Body of pancreas (tissue), 4 donors: ENCODE data around the gene SLC38A8. TPM values are rescaled to one million over a fixed set of nuclear protein-coding genes. Genes with fewer than 3 reads are reported as not detected.

Source experiments
- ATAC-seq: fragments of 150-250 bp; one replicate; pipeline ENCODE4 v1.9.1; 2016
- DNase-seq, 4 donors: peaks; one replicate each; pipeline ENCODE4 v3.0.0-alpha.2; 2019
- H3K27ac ChIP-seq, 4 donors: fragments of 200-600 bp; sonication (generic); 1 replicate in 3 of 4; 2 replicates in 1 of 4; pipeline versions ENCODE4 v1.5.1 to v1.6.1; 2016 to 2019; ENCODE audit warnings: mild to moderate bottlenecking in 1 of 4, mixed read lengths in 1 of 4, moderate library complexity in 1 of 4
- H3K27me3 ChIP-seq, 2 donors: fragments of 200-600 bp; sonication (generic); one replicate each; pipeline ENCODE4 v1.6.0; 2016; ENCODE audit warnings: mild to moderate bottlenecking in 1 of 2
- H3K36me3 ChIP-seq, 2 donors: fragments of 200-600 bp; sonication (generic); replicated peaks in 1 of 2; 2 replicates each; pipeline ENCODE4 v1.5.1; 2016; ENCODE audit warnings: low read depth in 2 of 2; ENCODE audit not compliant: insufficient read depth in 1 of 2
- H3K4me1 ChIP-seq: fragments of 200-600 bp; sonication (generic); one replicate; pipeline ENCODE4 v1.6.0; 2016
- H3K4me3 ChIP-seq, 2 donors: fragments of 200-600 bp; sonication (generic); 1 replicate in 1 of 2; 2 replicates in 1 of 2; pipeline ENCODE4 v1.5.1; 2016 to 2019
- H3K9me3 ChIP-seq, 3 donors: fragments of 200-600 bp; sonication (generic); 1 replicate in 2 of 3; 2 replicates in 1 of 3; pipeline ENCODE4 v1.5.1; 2016
- POLR2A ChIP-seq, 3 donors: fragments of 450-650 bp; IDR thresholded peaks; one replicate each; pipeline ENCODE4 v1.6.1; 2016; ENCODE audit warnings: antibody characterized with exemption in 3 of 3, mild to moderate bottlenecking in 2 of 3
- WGBS, 2 donors: methylation state at CpG; one replicate each; pipeline ENCODE4 v1.1.5; 2017; 5-methylcytosine and 5-hydroxymethylcytosine counted together
- intact Hi-C: fragments of 100-400 bp; cut with DNase I; formaldehyde crosslinking; loops from one replicate; pipeline ENCODE4 v1.15.1; 2023
- total RNA-seq, 2 donors: library from RNA; depleted of rRNA; stranded (reverse); fragments of >200 nt; gene quantifications; one replicate each; pipeline ENCODE4 v1.1.0, GENCODE V29; 2016
- TF ChIP-seq, protein P1 (sequence below), 7 experiments: fragments of 450-650 bp in 4 of 7; fragments of 200-600 bp in 3 of 7; sonication (generic) in 3 of 7; IDR thresholded peaks; one replicate each; pipeline ENCODE4 v1.5.1; 2016 to 2019; ENCODE audit warnings: antibody characterized with exemption in 7 of 7

SLC38A8 gene
- total RNA-seq, 2 donors from 2014 or later: not detected

GRCh38 chr16:84087466-84088151, 45.0 kb upstream of the SLC38A8 start:
- no peak for DNase-seq
- Histone ChIP-seq H3K36me3 (peaks cover 2 to 27% of the 10 kb centered on the region in 2 donors), H3K4me1 (no peaks in the 10 kb centered on the region), H3K27ac (no peak overlapping the region), H3K4me3 (no peak overlapping the region), H3K9me3 (no peaks in the 10 kb centered on the region), H3K27me3 (no peaks in the 10 kb centered on the region)
- intact Hi-C loops: loop anchor here (10.0 kb wide), 1 partner anchor 97 kb away; the partner anchor contains the start of gene TAF1C
- no peak for ATAC-seq
- no peak for TF ChIP-seq POLR2A (IDR thresholded peaks at IDR 0.05)
- TF ChIP-seq, protein P1, sequence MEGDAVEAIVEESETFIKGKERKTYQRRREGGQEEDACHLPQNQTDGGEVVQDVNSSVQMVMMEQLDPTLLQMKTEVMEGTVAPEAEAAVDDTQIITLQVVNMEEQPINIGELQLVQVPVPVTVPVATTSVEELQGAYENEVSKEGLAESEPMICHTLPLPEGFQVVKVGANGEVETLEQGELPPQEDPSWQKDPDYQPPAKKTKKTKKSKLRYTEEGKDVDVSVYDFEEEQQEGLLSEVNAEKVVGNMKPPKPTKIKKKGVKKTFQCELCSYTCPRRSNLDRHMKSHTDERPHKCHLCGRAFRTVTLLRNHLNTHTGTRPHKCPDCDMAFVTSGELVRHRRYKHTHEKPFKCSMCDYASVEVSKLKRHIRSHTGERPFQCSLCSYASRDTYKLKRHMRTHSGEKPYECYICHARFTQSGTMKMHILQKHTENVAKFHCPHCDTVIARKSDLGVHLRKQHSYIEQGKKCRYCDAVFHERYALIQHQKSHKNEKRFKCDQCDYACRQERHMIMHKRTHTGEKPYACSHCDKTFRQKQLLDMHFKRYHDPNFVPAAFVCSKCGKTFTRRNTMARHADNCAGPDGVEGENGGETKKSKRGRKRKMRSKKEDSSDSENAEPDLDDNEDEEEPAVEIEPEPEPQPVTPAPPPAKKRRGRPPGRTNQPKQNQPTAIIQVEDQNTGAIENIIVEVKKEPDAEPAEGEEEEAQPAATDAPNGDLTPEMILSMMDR (IDR thresholded peaks at IDR 0.05): no peak
- 83 to 88% methylated on average over 11 of the region's 11 CpGs for WGBS, 2 donors

GRCh38 chr16:84087001-84087400, 44.4 kb upstream of the SLC38A8 start:
- Histone ChIP-seq H3K36me3 (peaks cover 0 to 30% of the 10 kb centered on the region in 2 donors), H3K4me3 (no peak overlapping the region), H3K9me3 (no peaks in the 10 kb centered on the region), H3K27ac (no peak overlapping the region), H3K4me1 (no peaks in the 10 kb centered on the region), H3K27me3 (no peaks in the 10 kb centered on the region)
- no peak for TF ChIP-seq POLR2A (IDR thresholded peaks at IDR 0.05)
- TF ChIP-seq, protein P1 (IDR thresholded peaks at IDR 0.05): no peak
- no peak for DNase-seq
- ATAC-seq: no peak
- intact Hi-C loops: loop anchor here (10.0 kb wide), 1 partner anchor 98 kb away; the partner anchor contains the start of gene TAF1C
- 77 to 81% methylated on average over 11 to 12 of the region's 12 CpGs for WGBS, 2 donors

- Histone ChIP-seq H3K4me1 (no peaks in the 10 kb centered on the region), H3K9me3 (no peaks in the 10 kb centered on the region), H3K27ac (no peak overlapping the region), H3K4me3 (no peak overlapping the region), H3K27me3 (no peaks in the 10 kb centered on the region), H3K36me3 (peaks cover 0 to 26% of the 10 kb centered on the region in 2 donors)
- TF ChIP-seq, protein P1 (IDR thresholded peaks at IDR 0.05): no peak
- no peak for TF ChIP-seq POLR2A (IDR thresholded peaks at IDR 0.05)
- intact Hi-C loops: loop anchor here (10.0 kb wide), 1 partner anchor 98 kb away; the partner anchor contains the start of gene TAF1C
- WGBS, 2 donors: 72 to 93% methylated on average over 4 to 11 of the region's 11 CpGs
- no peak for DNase-seq
- no peak for ATAC-seq
Observed at GRCh38 chr16:84086341-84086740, 43.7 kb upstream of the SLC38A8 start.

DNA sequence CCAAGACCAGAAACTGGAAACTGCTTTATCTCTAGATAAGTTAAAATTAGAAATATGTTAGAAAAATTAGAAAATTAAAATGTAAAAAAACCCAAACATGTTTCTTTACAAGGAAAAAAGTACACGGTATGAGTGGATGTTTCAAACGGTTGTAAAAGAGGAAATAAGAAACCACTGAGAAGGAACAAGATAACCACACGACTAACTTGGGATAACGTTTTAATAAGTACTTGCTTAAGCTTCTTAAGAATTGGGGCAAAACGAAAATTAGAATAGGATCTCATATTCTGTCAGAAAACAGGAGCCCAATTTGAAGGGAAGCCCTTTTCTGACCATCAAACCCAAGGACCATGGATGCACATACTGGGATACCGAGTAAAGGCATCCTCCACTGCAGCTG, 43.2 kb upstream of the SLC38A8 start:
- no peak for DNase-seq
- no peak for ATAC-seq
- H3K4me3 ChIP-seq: no peak overlapping the region
- H3K9me3 ChIP-seq: no peaks in the 10 kb centered on the region
- H3K27me3 ChIP-seq: no peaks in the 10 kb centered on the region
- H3K27ac ChIP-seq: no peak overlapping the region
- H3K36me3 ChIP-seq: peaks cover 0 to 28% of the 10 kb centered on the region in 2 donors
- intact Hi-C loops: loop anchor here (10.0 kb wide), 1 partner anchor 99 kb away; the partner anchor contains the start of gene TAF1C
- 54 to 56% methylated on average over 6 of the region's 6 CpGs for WGBS, 2 donors
- no peaks in the 10 kb centered on the region for H3K4me1 ChIP-seq
- TF ChIP-seq POLR2A (IDR thresholded peaks at IDR 0.05): no peak
- TF ChIP-seq, protein P1 (IDR thresholded peaks at IDR 0.05): no peak
